ENCODE results near the gene S100P.
A peak's percentile ranks its signal among the peaks of the same experiment; 100 is the strongest.
"Not testable (repeated sequence)": the region's sequence is repeated elsewhere in the genome, so short reads cannot be mapped to it uniquely, and the experiment has no call there.

Gene S100P

DNA sequence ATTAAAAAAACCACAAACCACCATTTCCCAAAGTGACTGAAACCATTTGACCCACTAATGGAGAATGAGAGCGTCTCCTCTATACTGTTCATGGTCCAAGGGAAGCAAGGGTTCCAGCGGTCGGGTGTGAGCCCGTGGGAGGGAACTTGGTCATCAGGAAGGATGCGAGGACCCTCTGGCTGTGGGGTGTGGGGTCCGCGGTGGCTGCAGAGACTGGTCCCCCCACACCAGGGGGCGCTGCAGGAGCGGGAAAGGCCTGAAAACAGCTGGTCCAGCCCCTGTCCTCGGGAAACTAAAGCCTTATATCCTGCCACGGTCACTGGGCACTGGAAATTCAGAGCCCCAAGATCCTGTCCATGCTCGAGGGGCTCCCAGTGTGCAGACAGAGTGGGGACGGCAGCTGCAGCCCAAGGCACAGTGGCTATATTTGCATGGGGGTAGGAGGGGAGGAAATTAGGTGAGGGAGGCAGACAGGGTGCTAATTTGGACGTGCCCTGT, 26.6 kb downstream of the S100P start:
- Mint-ChIP-seq H3K9me3 (no peaks in the 10 kb centered on the region), H3K36me3 (ENCODE audit: low read depth) (peaks cover 4% of the 10 kb centered on the region), H3K27me3 (no peaks in the 10 kb centered on the region), H3K27ac (no peak overlapping the region), H3K4me3 (no peak overlapping the region), H3K4me1 (ENCODE audit: low read depth) (peaks cover 36% of the 10 kb centered on the region)

DNA sequence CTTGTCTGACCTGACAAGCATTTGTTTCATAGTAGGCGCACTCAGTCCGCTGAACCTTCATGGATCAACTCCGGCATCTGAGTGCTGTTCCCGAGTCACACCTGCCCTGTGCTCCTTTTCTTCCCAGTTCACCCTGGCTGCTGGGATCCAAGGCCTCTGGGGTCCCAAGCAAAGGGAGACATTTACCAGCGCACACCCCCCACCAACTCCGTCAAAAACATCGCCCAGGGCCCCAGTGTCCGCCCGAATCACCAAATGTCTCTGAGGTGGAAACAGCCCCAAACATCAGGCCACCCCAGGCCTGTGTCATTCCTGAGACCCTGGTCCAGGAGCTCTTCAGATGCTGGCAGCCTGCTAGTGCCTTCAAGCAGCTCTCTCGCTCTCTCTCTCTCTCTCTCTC, 27.4 kb downstream of the S100P start:
- no peaks in the 10 kb centered on the region for H3K27me3 Mint-ChIP-seq
- H3K36me3 Mint-ChIP-seq (ENCODE audit: low read depth) = peaks cover 4% of the 10 kb centered on the region
- H3K27ac Mint-ChIP-seq = no peak overlapping the region
- peaks cover 28% of the 10 kb centered on the region for H3K4me1 Mint-ChIP-seq (ENCODE audit: low read depth)
- no peak overlapping the region for H3K4me3 Mint-ChIP-seq
- H3K9me3 Mint-ChIP-seq = no peaks in the 10 kb centered on the region

DNA sequence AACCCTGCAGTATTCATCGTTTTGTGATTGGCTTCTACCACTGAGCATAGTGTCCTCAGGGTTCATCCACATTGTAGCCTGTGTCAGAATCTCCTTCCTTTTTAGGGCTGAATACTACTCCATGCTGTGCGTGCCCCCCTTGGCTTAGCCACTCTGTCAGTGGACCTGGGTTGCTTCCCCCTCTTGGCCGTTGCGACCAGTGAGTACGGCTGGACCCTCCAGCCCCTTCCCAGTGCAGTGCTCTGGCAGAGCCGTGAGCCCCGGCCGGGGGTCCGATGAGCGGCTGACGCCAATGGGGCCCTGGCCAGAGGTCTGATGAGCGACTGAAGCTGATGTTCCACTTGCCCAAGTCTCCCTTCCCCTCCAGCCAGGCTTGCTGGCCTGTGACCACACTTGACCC, 29.2 kb downstream of the S100P start:
- H3K27ac Mint-ChIP-seq = peak overlapping the region; percentile 26
- peaks cover 4% of the 10 kb centered on the region for H3K36me3 Mint-ChIP-seq (ENCODE audit: low read depth)
- no peaks in the 10 kb centered on the region for H3K27me3 Mint-ChIP-seq
- H3K4me1 Mint-ChIP-seq (ENCODE audit: low read depth) = peaks cover 21% of the 10 kb centered on the region
- no peak overlapping the region for H3K4me3 Mint-ChIP-seq
- H3K9me3 Mint-ChIP-seq = no peaks in the 10 kb centered on the region

DNA sequence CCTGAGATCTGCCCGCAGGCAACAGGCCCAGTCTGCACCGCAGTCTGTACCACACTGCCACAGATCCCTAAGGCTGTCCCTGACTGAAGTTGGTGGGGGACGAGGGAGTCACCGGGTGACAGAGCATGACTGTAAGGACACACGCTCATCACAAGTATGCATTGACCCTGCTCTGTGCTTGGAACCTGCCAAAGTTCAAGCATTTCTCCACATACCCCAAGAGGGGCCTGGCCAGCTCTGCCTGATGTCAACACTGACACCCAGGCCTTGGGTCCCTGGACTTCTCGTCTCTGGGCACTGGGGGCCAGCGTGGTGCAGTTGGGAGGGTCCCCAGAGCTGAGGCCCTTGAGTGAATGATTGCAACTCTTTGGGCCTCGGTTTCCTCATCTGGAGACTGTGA, 30.2 kb downstream of the S100P start:
- peaks cover 14% of the 10 kb centered on the region for H3K4me1 Mint-ChIP-seq (ENCODE audit: low read depth)
- H3K27me3 Mint-ChIP-seq = no peaks in the 10 kb centered on the region

DNA sequence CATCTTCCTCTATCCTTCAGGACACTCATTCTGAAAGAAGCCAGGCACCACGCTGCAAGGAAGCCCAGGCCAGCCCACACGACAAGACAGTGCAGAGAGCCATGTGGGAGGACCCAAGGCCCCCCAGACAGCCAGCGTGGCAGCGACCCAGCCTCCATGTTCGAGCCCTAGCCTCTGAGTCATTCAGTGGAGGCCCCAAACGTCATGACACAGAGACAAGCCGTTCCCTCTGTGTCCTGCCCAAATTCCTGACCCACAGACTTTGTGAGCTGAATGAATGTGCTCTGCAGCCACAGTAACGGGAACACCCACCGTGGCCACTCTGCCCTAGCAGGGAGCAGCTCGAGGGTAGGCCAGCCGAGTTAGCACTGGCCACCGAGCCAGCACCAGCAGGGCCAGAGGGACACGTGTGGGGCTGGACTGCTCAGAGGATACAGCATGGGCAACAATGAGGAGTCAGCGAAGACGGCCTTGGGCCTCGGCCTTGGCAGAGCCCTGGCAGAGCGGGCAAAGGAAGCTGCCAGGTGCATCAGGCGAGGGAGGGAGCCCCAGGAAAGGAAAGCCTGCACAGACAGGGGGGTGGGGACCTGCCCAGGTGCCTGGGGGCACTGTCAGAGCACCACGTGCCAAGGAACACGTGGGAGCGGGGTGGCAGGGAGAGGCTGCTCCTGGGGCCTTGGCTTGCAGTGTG, 30.9 kb downstream of the S100P start:
- H3K4me1 Mint-ChIP-seq (ENCODE audit: low read depth) = peaks cover 8% of the 10 kb centered on the region
- H3K36me3 Mint-ChIP-seq (ENCODE audit: low read depth) = no peaks in the 10 kb centered on the region
- H3K4me3 Mint-ChIP-seq = no peak overlapping the region
- no peaks in the 10 kb centered on the region for H3K27me3 Mint-ChIP-seq
- H3K9me3 Mint-ChIP-seq = no peaks in the 10 kb centered on the region
- H3K27ac Mint-ChIP-seq = no peak overlapping the region

More for the DNA sequence above, 30.2 kb downstream of the S100P start:
- Mint-ChIP-seq H3K27ac (no peak overlapping the region), H3K4me3 (no peak overlapping the region), H3K9me3 (no peaks in the 10 kb centered on the region), H3K36me3 (ENCODE audit: low read depth) (peaks cover 3% of the 10 kb centered on the region)

DNA sequence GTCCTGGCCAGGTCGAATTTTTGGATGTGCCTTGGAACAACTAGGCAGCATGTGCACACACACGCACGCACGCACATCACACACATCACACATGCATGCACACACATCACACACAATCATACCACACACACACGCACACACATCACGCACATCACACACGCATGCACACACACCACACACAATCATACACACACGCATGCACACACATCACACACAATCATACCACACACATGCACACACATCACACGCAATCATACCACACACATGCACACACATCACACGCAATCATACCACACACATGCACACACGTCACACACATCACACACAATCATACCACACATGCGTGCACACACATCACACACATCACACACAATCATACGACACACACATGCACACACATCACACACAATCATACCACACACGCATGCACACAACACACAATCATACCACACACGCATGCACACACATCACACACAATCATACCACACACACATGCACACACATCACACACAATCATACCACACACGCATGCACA, 31.8 kb downstream of the S100P start:
- H3K27me3 Mint-ChIP-seq; H3K4me3 Mint-ChIP-seq; H3K4me1 Mint-ChIP-seq (ENCODE audit: low read depth); H3K36me3 Mint-ChIP-seq (ENCODE audit: low read depth); H3K27ac Mint-ChIP-seq; H3K9me3 Mint-ChIP-seq: not testable (repeated sequence)

DNA sequence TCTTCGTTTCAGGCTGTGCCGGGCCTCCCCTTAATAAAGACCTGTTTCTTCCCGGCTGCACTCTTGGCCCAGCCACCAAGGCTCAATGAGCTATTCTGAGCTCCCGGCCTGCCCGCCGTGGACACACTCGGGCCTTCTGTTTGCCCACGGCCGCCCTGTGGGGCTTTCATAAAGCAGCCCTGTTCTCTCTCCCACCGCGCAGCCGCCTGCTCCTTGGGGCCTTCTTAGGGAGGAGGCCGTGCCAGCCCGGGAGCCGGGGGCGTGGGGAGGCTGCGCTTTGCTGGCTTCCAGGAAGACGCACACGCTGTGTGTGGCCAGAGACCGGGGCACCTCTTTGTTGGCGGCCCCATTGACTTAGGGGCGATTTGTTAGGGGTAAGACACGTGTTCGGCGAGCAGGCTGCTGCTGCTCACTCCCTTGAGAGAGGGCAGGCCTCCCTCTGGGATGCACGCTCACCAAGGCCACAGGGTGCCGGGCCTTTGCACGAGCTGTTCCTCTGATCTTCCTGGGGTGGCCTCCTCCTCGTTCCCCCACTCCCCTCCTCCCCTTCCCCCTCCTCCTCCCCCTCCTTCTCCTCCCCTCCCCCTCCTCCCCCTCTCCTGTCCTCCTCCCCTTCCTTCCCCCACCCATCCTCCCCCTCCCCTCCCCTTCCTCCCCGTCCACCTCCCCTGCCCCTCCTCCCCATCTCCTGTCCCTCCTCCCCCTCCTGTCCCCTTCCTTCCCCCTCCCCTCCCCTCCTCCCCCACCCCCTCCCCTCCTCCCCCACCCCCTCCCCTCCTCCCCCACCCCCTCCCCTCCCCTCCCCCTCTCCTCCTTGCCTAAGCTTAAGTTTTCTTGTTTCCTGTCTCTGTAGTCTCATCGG, 33.6 kb downstream of the S100P start:
- Mint-ChIP-seq H3K27ac (no peak overlapping the region), H3K27me3 (no peaks in the 10 kb centered on the region), H3K4me1 (ENCODE audit: low read depth) (no peaks in the 10 kb centered on the region), H3K4me3 (no peak overlapping the region), H3K36me3 (ENCODE audit: low read depth) (no peaks in the 10 kb centered on the region), H3K9me3 (no peaks in the 10 kb centered on the region)

DNA sequence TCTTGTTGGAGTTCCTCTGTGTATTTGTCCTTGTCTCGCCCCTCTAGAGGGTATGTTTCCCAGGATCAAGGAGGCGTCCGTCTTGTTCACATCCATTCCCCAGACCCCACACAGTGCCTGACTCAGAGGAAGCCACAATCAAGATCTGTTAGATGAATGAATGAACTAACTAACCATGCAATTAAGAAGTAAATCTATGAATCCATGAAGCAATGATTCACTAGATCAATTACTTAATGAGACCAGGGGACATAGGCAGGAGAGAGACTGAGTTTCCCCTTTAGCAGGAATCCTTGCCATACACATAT, 34.2 kb downstream of the S100P start:
- Mint-ChIP-seq H3K9me3 (no peaks in the 10 kb centered on the region), H3K36me3 (ENCODE audit: low read depth) (no peaks in the 10 kb centered on the region), H3K27me3 (no peaks in the 10 kb centered on the region), H3K4me1 (ENCODE audit: low read depth) (no peaks in the 10 kb centered on the region), H3K4me3 (no peak overlapping the region), H3K27ac (no peak overlapping the region)

DNA sequence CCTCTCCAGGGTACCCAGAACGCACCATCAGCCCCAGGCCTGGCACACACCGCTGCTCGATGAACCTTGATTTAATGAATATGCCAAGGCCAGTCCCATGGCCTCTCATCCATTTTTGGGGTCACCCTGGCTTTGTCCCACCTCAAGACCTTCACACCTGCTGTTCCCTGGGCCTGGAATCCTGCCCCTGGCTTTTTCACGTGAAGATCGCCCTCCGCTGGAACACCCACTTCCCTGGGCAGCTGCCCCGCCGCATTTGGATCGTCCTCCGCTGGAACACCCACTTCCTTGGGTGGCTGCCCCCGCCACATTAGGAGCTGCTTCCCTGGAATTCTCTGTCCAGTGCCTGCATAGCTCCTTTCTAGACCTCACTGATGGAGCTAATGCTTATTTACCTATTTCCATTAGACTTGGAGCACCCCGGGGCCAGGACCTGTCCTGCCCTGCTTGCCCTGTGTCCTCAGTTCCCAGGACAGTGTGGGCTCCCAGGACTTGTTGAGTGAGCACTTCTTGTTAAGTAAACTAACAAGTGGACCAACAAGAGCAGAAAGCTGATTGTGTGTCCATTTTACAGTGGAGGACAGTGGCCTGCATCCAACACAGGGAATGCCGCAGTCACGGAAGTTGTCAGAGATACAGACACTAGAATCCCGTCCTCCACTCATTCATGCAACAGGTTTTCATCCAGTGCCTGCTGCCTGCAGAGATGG, 34.8 kb downstream of the S100P start:
- Mint-ChIP-seq H3K36me3 (ENCODE audit: low read depth) (no peaks in the 10 kb centered on the region), H3K9me3 (no peaks in the 10 kb centered on the region), H3K4me3 (no peak overlapping the region), H3K27me3 (no peaks in the 10 kb centered on the region), H3K4me1 (ENCODE audit: low read depth) (no peaks in the 10 kb centered on the region), H3K27ac (no peak overlapping the region)

DNA sequence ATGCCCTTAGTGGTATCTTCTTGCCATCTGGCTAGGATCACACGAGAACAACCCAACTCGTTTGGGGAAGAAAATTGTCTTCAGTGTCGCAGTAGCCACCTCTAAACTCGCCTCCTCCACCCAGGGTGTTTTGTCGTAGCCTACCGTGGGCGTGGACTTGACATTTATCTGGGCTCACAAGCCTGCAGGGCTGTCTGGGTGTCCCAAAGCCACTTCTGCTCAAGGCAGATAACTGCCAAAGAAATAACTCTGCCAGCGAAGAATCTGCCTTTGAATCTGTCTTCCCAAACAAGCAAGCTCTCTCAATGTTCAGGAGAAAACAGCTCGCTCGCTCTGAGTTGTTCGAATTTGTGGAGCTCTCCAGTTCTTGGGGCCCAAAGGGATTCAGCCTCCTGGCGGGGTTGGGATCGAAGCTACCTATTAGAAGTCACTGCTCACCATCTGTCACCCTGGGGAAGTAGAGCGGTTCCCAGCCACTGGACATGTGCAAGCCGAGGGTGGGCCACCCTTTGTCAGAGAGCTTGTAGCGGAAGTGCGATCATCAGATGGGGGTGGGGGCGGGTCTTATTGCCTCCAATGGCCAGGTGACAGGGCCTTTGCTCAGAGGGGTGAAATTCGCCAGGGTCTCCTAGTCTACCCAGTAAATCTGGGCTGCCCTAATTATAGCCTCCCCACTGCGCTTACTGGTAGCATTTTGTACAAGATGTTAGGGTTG, 37.1 kb downstream of the S100P start:
- Mint-ChIP-seq H3K27ac (no peak overlapping the region), H3K4me1 (ENCODE audit: low read depth) (no peaks in the 10 kb centered on the region), H3K27me3 (no peaks in the 10 kb centered on the region), H3K9me3 (no peaks in the 10 kb centered on the region), H3K36me3 (ENCODE audit: low read depth) (no peaks in the 10 kb centered on the region), H3K4me3 (no peak overlapping the region)

DNA sequence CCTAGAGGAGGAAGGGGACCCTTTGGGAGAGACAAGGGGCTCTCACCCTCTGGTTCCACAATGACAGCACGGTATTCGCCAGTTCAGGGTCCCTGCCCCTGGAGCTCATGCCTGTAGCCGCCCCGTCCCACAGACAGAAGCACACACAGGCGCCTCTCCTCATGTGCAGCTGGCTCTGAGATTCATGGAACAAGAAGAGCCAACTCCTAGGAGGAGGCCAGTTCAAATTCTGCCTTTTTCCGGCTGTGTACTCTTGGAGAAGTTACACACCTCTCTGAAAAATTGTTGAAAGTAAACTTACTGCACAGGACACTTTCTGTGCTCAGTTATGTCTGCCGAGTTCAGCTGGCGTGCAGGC, 37.6 kb downstream of the S100P start:
- Mint-ChIP-seq H3K4me3 (no peak overlapping the region), H3K9me3 (no peaks in the 10 kb centered on the region), H3K27ac (no peak overlapping the region), H3K4me1 (ENCODE audit: low read depth) (no peaks in the 10 kb centered on the region), H3K36me3 (ENCODE audit: low read depth) (no peaks in the 10 kb centered on the region), H3K27me3 (no peaks in the 10 kb centered on the region)

DNA sequence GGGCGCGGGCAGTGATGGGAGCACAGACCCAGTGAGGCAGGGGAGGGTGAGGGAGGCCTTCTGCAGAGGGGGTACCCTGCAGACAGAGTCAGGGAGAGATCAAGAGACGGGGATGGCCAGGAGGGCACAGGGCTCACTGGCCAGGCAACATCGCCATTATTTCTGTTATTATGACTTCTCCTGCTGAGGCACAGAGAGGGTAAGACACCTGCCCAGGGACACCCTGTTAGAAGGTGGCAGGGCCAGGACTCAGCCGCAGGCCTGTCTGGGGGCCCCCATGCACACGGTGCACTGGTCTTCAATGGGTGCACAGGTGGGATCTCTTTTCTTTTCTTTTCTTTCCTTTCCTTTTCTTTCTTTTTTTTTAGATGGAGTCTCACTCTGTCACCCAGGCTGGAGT, 38.1 kb downstream of the S100P start:
- H3K27me3 Mint-ChIP-seq = no peaks in the 10 kb centered on the region
- H3K27ac Mint-ChIP-seq = no peak overlapping the region
- no peak overlapping the region for H3K4me3 Mint-ChIP-seq
- no peaks in the 10 kb centered on the region for H3K36me3 Mint-ChIP-seq (ENCODE audit: low read depth)
- H3K4me1 Mint-ChIP-seq (ENCODE audit: low read depth) = no peaks in the 10 kb centered on the region
- no peaks in the 10 kb centered on the region for H3K9me3 Mint-ChIP-seq

DNA sequence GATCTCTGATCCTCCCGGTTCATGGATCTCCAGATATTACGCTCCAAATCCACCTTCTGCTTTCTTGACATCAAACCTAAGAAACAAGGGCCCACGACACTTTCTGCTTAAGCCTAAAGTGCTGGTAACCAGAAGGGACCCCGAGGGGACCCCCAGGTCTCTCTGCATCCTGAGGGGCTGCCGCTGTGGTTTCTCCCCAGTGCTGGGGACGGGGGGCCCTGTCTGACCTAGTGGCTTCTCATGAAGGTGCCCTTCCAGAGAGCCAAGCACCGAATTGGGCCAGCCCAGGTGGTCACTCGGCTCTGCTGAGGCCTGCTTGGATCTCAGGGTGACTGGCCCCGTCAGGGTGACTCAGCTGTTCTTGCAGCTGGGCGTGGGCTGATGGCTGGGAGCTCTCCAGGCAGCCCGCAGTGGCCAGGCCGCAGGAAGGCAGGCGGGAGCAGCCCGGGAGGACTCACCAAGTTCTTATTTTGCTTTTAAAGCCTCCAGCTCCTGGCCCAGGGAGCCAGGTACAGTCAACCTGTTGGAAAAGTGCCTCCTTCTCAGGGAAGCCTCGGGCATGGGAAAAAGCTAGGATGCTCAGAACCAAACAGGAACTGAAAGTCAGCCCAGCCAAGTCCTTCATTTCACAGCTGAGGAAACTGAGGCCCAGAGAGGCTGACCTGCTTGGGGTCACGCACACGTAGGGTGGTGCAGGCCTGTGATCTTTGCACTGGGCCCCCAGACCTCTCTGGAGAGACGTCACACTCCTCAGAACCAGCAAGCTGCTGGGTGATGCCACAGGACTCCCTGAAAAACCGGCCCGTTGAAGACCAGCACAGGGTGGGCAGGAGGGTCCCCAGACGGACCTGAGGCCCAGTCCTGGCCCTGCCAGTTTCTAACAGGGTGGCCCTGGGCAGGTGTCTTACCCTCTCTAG, 39.0 kb downstream of the S100P start:
- Mint-ChIP-seq H3K4me3 (no peak overlapping the region), H3K27ac (no peak overlapping the region), H3K4me1 (ENCODE audit: low read depth) (no peaks in the 10 kb centered on the region), H3K27me3 (no peaks in the 10 kb centered on the region), H3K9me3 (no peaks in the 10 kb centered on the region), H3K36me3 (ENCODE audit: low read depth) (no peaks in the 10 kb centered on the region)

All from stimulated activated naive CD8-positive, alpha-beta T cell treated with anti-CD3 and anti-CD28 coated beads, Interleukin-15, Interleukin-2, amounts not matched to agents 100 ng/mL and 50 ng/mL, for 24 hours (primary cell).